ENCODE data around the gene DUOXA1.

DNA sequence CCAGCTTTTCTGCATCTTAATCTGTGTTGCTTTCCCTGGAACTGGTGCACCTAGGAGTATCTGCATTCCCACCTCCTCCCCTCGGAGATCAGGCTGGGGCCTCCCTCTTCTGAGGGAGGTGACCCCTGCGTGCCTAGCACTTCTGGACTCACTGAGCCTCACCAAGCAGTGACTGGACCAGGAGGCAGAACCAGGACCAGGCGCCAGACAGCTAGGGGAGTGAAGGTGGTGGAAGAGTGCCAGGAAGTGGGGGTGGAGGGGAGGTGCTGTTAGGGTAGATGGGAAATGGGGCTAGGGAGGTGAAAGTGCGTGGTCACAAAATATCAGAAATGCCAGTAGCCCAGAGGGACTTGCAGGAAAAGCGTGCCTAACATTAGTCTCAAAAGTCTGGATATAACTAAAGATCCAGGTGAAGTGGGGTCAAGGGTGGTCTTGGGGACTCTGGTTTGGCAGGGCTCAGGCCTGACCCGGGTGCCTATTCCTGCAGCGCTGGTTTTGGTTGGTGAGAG, 14.3 kb downstream of the DUOXA1 start:
- TF ChIP-seq, protein P1, sequence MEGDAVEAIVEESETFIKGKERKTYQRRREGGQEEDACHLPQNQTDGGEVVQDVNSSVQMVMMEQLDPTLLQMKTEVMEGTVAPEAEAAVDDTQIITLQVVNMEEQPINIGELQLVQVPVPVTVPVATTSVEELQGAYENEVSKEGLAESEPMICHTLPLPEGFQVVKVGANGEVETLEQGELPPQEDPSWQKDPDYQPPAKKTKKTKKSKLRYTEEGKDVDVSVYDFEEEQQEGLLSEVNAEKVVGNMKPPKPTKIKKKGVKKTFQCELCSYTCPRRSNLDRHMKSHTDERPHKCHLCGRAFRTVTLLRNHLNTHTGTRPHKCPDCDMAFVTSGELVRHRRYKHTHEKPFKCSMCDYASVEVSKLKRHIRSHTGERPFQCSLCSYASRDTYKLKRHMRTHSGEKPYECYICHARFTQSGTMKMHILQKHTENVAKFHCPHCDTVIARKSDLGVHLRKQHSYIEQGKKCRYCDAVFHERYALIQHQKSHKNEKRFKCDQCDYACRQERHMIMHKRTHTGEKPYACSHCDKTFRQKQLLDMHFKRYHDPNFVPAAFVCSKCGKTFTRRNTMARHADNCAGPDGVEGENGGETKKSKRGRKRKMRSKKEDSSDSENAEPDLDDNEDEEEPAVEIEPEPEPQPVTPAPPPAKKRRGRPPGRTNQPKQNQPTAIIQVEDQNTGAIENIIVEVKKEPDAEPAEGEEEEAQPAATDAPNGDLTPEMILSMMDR (IDR thresholded peaks at IDR 0.05): no peak
- no peak for TF ChIP-seq TEAD4 (IDR thresholded peaks at IDR 0.05; ENCODE audit: borderline replicate concordance, insufficient read depth)
- no peak for TF ChIP-seq JUND (IDR thresholded peaks at IDR 0.05)
- TF ChIP-seq RAD21 (IDR thresholded peaks at IDR 0.05; ENCODE audit: low read length): no peak
- TF ChIP-seq, protein P2, sequence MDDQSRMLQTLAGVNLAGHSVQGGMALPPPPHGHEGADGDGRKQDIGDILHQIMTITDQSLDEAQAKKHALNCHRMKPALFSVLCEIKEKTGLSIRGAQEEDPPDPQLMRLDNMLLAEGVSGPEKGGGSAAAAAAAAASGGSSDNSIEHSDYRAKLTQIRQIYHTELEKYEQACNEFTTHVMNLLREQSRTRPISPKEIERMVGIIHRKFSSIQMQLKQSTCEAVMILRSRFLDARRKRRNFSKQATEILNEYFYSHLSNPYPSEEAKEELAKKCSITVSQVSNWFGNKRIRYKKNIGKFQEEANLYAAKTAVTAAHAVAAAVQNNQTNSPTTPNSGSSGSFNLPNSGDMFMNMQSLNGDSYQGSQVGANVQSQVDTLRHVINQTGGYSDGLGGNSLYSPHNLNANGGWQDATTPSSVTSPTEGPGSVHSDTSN (IDR thresholded peaks at IDR 0.05): no peak
- TF ChIP-seq MXI1 (IDR thresholded peaks at IDR 0.05; ENCODE audit: low read depth, low read length): no peak
- no peak for TF ChIP-seq POLR2AphosphoS5 (IDR thresholded peaks at IDR 0.05; ENCODE audit: low read depth, low read length)
- TF ChIP-seq, protein P3, sequence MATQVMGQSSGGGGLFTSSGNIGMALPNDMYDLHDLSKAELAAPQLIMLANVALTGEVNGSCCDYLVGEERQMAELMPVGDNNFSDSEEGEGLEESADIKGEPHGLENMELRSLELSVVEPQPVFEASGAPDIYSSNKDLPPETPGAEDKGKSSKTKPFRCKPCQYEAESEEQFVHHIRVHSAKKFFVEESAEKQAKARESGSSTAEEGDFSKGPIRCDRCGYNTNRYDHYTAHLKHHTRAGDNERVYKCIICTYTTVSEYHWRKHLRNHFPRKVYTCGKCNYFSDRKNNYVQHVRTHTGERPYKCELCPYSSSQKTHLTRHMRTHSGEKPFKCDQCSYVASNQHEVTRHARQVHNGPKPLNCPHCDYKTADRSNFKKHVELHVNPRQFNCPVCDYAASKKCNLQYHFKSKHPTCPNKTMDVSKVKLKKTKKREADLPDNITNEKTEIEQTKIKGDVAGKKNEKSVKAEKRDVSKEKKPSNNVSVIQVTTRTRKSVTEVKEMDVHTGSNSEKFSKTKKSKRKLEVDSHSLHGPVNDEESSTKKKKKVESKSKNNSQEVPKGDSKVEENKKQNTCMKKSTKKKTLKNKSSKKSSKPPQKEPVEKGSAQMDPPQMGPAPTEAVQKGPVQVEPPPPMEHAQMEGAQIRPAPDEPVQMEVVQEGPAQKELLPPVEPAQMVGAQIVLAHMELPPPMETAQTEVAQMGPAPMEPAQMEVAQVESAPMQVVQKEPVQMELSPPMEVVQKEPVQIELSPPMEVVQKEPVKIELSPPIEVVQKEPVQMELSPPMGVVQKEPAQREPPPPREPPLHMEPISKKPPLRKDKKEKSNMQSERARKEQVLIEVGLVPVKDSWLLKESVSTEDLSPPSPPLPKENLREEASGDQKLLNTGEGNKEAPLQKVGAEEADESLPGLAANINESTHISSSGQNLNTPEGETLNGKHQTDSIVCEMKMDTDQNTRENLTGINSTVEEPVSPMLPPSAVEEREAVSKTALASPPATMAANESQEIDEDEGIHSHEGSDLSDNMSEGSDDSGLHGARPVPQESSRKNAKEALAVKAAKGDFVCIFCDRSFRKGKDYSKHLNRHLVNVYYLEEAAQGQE (IDR thresholded peaks at IDR 0.05; ENCODE audit: low read depth, low read length): no peak
- TF ChIP-seq, protein P4, sequence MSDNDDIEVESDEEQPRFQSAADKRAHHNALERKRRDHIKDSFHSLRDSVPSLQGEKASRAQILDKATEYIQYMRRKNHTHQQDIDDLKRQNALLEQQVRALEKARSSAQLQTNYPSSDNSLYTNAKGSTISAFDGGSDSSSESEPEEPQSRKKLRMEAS (IDR thresholded peaks at IDR 0.05; ENCODE audit: low read depth): no peak
- TF ChIP-seq, protein P5, sequence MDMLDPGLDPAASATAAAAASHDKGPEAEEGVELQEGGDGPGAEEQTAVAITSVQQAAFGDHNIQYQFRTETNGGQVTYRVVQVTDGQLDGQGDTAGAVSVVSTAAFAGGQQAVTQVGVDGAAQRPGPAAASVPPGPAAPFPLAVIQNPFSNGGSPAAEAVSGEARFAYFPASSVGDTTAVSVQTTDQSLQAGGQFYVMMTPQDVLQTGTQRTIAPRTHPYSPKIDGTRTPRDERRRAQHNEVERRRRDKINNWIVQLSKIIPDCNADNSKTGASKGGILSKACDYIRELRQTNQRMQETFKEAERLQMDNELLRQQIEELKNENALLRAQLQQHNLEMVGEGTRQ (IDR thresholded peaks at IDR 0.05; ENCODE audit: borderline replicate concordance, low read depth, low read length): no peak
- TF ChIP-seq GABPA (IDR thresholded peaks at IDR 0.05; ENCODE audit: low read depth): no peak
